HCT116 (cell line): ENCODE data around the gene PSMG3.

Experiments
- ATF3 ChIP-seq: IDR thresholded peaks from 2 replicates; pipeline ENCODE4 v1.6.1; 2012
- CEBPB ChIP-seq: IDR thresholded peaks from 2 replicates; pipeline ENCODE4 v1.6.1; 2012; ENCODE audit warnings: low read depth
- CTCF ChIP-seq, 3 experiments: fragments of 200-600 bp in 1 of 3; sonication (generic) in 1 of 3; IDR thresholded peaks in 2 of 3; conservative IDR thresholded peaks in 1 of 3; 2 replicates each; pipeline ENCODE4 v1.5.1; 2012 to 2017; ENCODE audit warnings: low read depth in 2 of 3, low read length in 2 of 3, antibody characterized with exemption in 1 of 3, borderline replicate concordance in 1 of 3, control low read depth in 1 of 3, mild to moderate bottlenecking in 1 of 3, mixed read lengths in 1 of 3, mixed run types in 1 of 3, moderate library complexity in 1 of 3; ENCODE audit not compliant: insufficient read depth in 1 of 3
- EZH2 ChIP-seq: fragments of 200-600 bp; sonication (generic); IDR thresholded peaks from 2 replicates; pipeline ENCODE4 v1.6.1; 2017; ENCODE audit warnings: antibody characterized with exemption, mixed run types
- EZH2phosphoT487 ChIP-seq: fragments of 200-600 bp; IDR thresholded peaks from 2 replicates; pipeline ENCODE4 v1.6.1; 2018; ENCODE audit warnings: antibody characterized with exemption, borderline replicate concordance
- JUND ChIP-seq: IDR thresholded peaks from 2 replicates; pipeline ENCODE4 v1.6.1; 2012
- POLR2A ChIP-seq: IDR thresholded peaks from 2 replicates; pipeline ENCODE4 v1.7.0; 2011; ENCODE audit warnings: borderline replicate concordance; ENCODE audit not compliant: insufficient read depth, insufficient read length; ENCODE audit errors: extremely low read depth
- POLR2AphosphoS5 ChIP-seq: IDR thresholded peaks from 2 replicates; pipeline ENCODE4 v1.6.1; 2011; ENCODE audit warnings: mild to moderate bottlenecking, low read depth, low read length, moderate library complexity
- REST ChIP-seq: IDR thresholded peaks from 2 replicates; pipeline ENCODE4 v1.6.1; 2012; ENCODE audit warnings: low read depth
- SIN3A ChIP-seq: IDR thresholded peaks from 2 replicates; pipeline ENCODE4 v1.6.1; 2012; ENCODE audit warnings: low read depth
- SP1 ChIP-seq: IDR thresholded peaks from 2 replicates; pipeline ENCODE4 v1.6.1; 2012; ENCODE audit warnings: low read depth
- SRF ChIP-seq: IDR thresholded peaks from 2 replicates; pipeline ENCODE4 v1.6.1; 2012; ENCODE audit warnings: low read depth
- YY1 ChIP-seq: IDR thresholded peaks from 2 replicates; pipeline ENCODE4 v1.6.1; 2011; ENCODE audit warnings: low read length, low read depth, moderate library complexity, mild to moderate bottlenecking; ENCODE audit not compliant: insufficient replicate concordance; ENCODE audit errors: extremely low read depth

- TF ChIP-seq EZH2phosphoT487 (no peak), YY1 (no peak), CTCF (IDR thresholded peaks at IDR 0.05 in 2 of 3, conservative IDR thresholded peaks at IDR 0.05 in 1 of 3; ENCODE audit: borderline replicate concordance in 1 of 3, insufficient read depth in 1 of 3, low read depth in 2 of 3, low read length in 2 of 3) (no peak), SP1 (no peak), CEBPB (no peak), POLR2A (no peak), JUND (no peak), ATF3 (no peak), SRF (no peak), EZH2 (no peak), REST (no peak), POLR2AphosphoS5 (no peak), SIN3A (no peak)
Observed at GRCh38 chr7:1546274-1546908, 23.4 kb downstream of the PSMG3 start.
